Measurements from ENCODE around the gene SLC22A7.

SLC22A7 gene

GRCh38 chr6:43257367-43258145 lies 40.5 kb upstream of the SLC22A7 start:
- no peaks in the 10 kb centered on the region for H3K36me3 ChIP-seq (ENCODE audit: low read depth)
- no peaks in the 10 kb centered on the region for H3K9me3 ChIP-seq (ENCODE audit: severe bottlenecking)
- H3K4me1 ChIP-seq (ENCODE audit: insufficient read depth, poor library complexity, severe bottlenecking) = no peaks in the 10 kb centered on the region
- H3K27me3 ChIP-seq (ENCODE audit: insufficient read depth, poor library complexity, severe bottlenecking) = no peaks in the 10 kb centered on the region
- H3K27ac ChIP-seq (ENCODE audit: poor library complexity, severe bottlenecking) = no peak overlapping the region
- DNase-seq (ENCODE audit: low spot score) (no peak), ATAC-seq (ENCODE audit: low read depth) (no peak)
- H3K4me3 ChIP-seq (ENCODE audit: severe bottlenecking) = no peak overlapping the region
- TF ChIP-seq CTCF (IDR thresholded peaks at IDR 0.05; ENCODE audit: poor library complexity, severe bottlenecking) = no peak

DNA sequence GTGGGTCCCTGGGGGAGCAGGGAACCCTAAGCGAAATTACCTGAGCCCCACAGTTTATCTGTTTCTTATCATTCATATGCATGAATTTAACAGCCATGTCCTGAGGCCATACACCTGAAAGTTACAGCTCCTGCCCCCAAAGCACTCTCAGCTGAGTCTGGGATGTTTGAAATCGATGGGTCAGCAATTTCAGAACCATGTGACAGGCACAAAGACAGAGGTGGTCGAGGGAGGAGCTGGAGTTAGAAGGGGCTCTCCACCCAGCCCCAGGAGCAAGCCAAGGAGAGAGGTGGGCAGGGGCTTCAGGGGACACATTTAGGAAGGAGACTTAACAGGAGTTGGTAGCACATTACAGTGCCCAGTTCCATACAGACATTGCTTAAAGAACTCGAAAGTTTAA lies 39.9 kb upstream of the SLC22A7 start:
- no peaks in the 10 kb centered on the region for H3K36me3 ChIP-seq (ENCODE audit: low read depth)
- DNase-seq (ENCODE audit: low spot score) (no peak), ATAC-seq (ENCODE audit: low read depth) (no peak)
- H3K4me1 ChIP-seq (ENCODE audit: insufficient read depth, poor library complexity, severe bottlenecking) = no peaks in the 10 kb centered on the region
- H3K4me3 ChIP-seq (ENCODE audit: severe bottlenecking) = no peak overlapping the region
- TF ChIP-seq CTCF (IDR thresholded peaks at IDR 0.05; ENCODE audit: poor library complexity, severe bottlenecking) = no peak
- H3K9me3 ChIP-seq (ENCODE audit: severe bottlenecking) = no peaks in the 10 kb centered on the region
- H3K27ac ChIP-seq (ENCODE audit: poor library complexity, severe bottlenecking) = no peak overlapping the region
- H3K27me3 ChIP-seq (ENCODE audit: insufficient read depth, poor library complexity, severe bottlenecking) = no peaks in the 10 kb centered on the region

DNA sequence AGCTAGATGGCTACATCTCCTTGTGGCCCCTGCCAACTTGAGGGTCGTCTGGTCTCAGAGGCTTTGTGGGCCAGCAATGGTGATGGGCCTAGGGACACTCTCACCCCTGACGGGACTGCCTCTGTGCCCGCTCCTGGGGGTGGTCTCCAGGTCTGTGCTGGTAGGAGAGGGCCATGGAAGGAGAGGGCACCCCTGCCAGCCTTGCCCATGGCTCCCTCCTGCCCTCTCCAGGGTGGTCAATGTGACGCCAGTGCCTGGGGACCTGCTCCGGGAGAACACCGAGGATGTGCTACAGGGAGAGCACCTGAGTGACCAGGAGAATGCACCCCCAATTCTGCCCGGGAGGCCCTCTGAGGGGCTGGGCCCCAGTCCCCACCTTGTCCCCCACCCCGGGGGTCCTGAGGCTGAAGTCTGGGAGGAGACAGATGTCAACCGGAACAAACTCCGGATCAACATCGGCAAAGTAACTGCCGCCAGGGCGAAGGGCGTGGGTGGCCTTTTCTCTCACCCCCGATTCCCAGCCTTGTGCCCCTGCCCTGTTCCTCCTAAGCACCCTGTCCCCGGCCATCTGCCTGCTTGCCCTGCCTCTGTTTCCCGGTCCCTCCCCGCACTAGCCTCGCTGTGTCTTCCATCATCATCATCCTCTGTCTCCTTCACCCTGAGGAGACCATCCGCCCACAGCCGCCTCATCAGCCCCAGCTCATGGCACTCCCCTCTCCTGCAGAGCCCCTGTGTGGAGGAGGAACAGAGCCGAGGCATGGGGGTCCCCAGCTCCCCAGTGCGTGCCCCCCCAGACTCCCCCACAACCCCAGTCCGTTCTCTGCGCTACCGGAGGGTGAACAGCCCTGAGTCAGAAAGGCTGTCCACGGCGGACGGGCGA lies 39.0 kb upstream of the SLC22A7 start:
- no peaks in the 10 kb centered on the region for H3K36me3 ChIP-seq (ENCODE audit: low read depth)
- ATAC-seq (ENCODE audit: low read depth) = no peak
- TF ChIP-seq CTCF (IDR thresholded peaks at IDR 0.05; ENCODE audit: poor library complexity, severe bottlenecking) = no peak
- H3K4me1 ChIP-seq (ENCODE audit: insufficient read depth, poor library complexity, severe bottlenecking) = no peaks in the 10 kb centered on the region
- H3K27ac ChIP-seq (ENCODE audit: poor library complexity, severe bottlenecking) = no peak overlapping the region
- no peak for DNase-seq (ENCODE audit: low spot score)
- no peaks in the 10 kb centered on the region for H3K9me3 ChIP-seq (ENCODE audit: severe bottlenecking)
- H3K27me3 ChIP-seq (ENCODE audit: insufficient read depth, poor library complexity, severe bottlenecking) = no peaks in the 10 kb centered on the region
- H3K4me3 ChIP-seq (ENCODE audit: severe bottlenecking) = no peak overlapping the region

GRCh38 chr6:43260791-43261190 lies 37.3 kb upstream of the SLC22A7 start:
- Histone ChIP-seq H3K27me3 (ENCODE audit: insufficient read depth, poor library complexity, severe bottlenecking) (no peaks in the 10 kb centered on the region), H3K9me3 (ENCODE audit: severe bottlenecking) (no peaks in the 10 kb centered on the region), H3K36me3 (ENCODE audit: low read depth) (no peaks in the 10 kb centered on the region), H3K4me3 (ENCODE audit: severe bottlenecking) (no peak overlapping the region), H3K27ac (ENCODE audit: poor library complexity, severe bottlenecking) (no peak overlapping the region), H3K4me1 (ENCODE audit: insufficient read depth, poor library complexity, severe bottlenecking) (no peaks in the 10 kb centered on the region)
- DNase-seq (ENCODE audit: low spot score) = no peak
- no peak for TF ChIP-seq CTCF (IDR thresholded peaks at IDR 0.05; ENCODE audit: poor library complexity, severe bottlenecking)
- no peak for ATAC-seq (ENCODE audit: low read depth)

Data from RWPE2 (cell line).